Astrocyte (in vitro differentiated cells and primary cell): ENCODE data around the gene NBDY. TPM values are rescaled to one million over a fixed set of nuclear protein-coding genes. Genes with fewer than 3 reads are reported as not detected.

Experiments used
- DNase-seq: peaks from one replicate; pipeline ENCODE4 v3.0.0-alpha.2; 2010; ENCODE audit warnings: low read depth
- FAIRE-seq: peaks from 2 replicates; lab custom pipeline; 2011; peaks lifted over from hg19 to GRCh38; lab: Jason Lieb, UNC
- H2AFZ ChIP-seq: 2 replicates; pipeline ENCODE4 v1.6.0; 2012; ENCODE audit warnings: low read depth, low read length, inconsistent platforms
- H3K27ac ChIP-seq: 2 replicates; pipeline ENCODE4 v1.5.1; 2011; ENCODE audit warnings: low read depth, low read length, inconsistent platforms
- H3K27me3 ChIP-seq: 2 replicates; pipeline ENCODE4 v1.6.0; 2011; ENCODE audit warnings: low read length, inconsistent platforms; ENCODE audit not compliant: insufficient read depth
- H3K36me3 ChIP-seq: 2 replicates; pipeline ENCODE4 v1.5.1; 2011; ENCODE audit warnings: low read length, inconsistent platforms; ENCODE audit not compliant: insufficient read depth
- H3K4me1 ChIP-seq: 2 replicates; pipeline ENCODE4 v1.5.1; 2011; ENCODE audit warnings: low read length, inconsistent platforms; ENCODE audit not compliant: insufficient read depth
- H3K4me2 ChIP-seq: 2 replicates; pipeline ENCODE4 v1.6.0; 2012; ENCODE audit warnings: low read length, inconsistent platforms
- H3K4me3 ChIP-seq: 2 replicates; pipeline ENCODE4 v1.5.1; 2011; ENCODE audit warnings: low read depth, mild to moderate bottlenecking, low read length, inconsistent platforms; ENCODE audit not compliant: insufficient read depth
- H3K79me2 ChIP-seq: 2 replicates; pipeline ENCODE4 v1.6.0; 2012; ENCODE audit warnings: mild to moderate bottlenecking, low read length, inconsistent platforms; ENCODE audit not compliant: insufficient read depth
- H3K9ac ChIP-seq: 2 replicates; pipeline ENCODE4 v1.6.0; 2012; ENCODE audit warnings: mild to moderate bottlenecking, low read length, inconsistent platforms
- H3K9me3 ChIP-seq: 2 replicates; pipeline ENCODE4 v1.5.1; 2012; ENCODE audit warnings: low read depth, mild to moderate bottlenecking, low read length, inconsistent platforms; ENCODE audit not compliant: insufficient read depth
- H4K20me1 ChIP-seq: 2 replicates; pipeline ENCODE4 v1.6.0; 2012; ENCODE audit warnings: low read length, inconsistent platforms; ENCODE audit not compliant: insufficient read depth
- H3K27ac Mint-ChIP-seq: one replicate; pipeline ENCODE4 v1.8.0; 2021; ENCODE audit warnings: mild to moderate bottlenecking, mixed read lengths; ENCODE audit not compliant: unreplicated experiment
- H3K27me3 Mint-ChIP-seq: one replicate; pipeline ENCODE4 v1.8.0; 2021; ENCODE audit warnings: low read depth, mixed read lengths; ENCODE audit not compliant: unreplicated experiment
- H3K36me3 Mint-ChIP-seq: one replicate; pipeline ENCODE4 v1.8.0; 2021; ENCODE audit warnings: low read depth, mixed read lengths; ENCODE audit not compliant: unreplicated experiment
- H3K4me1 Mint-ChIP-seq: one replicate; pipeline ENCODE4 v1.8.0; 2021; ENCODE audit warnings: low read depth, mixed read lengths; ENCODE audit not compliant: unreplicated experiment
- H3K4me3 Mint-ChIP-seq: one replicate; pipeline ENCODE4 v1.8.0; 2021; ENCODE audit warnings: mild to moderate bottlenecking, moderate library complexity, mixed read lengths; ENCODE audit not compliant: unreplicated experiment
- H3K9me3 Mint-ChIP-seq: one replicate; pipeline ENCODE4 v1.8.0; 2021; ENCODE audit warnings: mild to moderate bottlenecking, mixed read lengths; ENCODE audit not compliant: unreplicated experiment
- EZH2 ChIP-seq: IDR thresholded peaks from 2 replicates; pipeline ENCODE4 v1.6.1; 2012; ENCODE audit warnings: mild to moderate bottlenecking, low read length, inconsistent platforms; ENCODE audit not compliant: insufficient read depth
- total RNA-seq: library from RNA; stranded (reverse); gene quantifications from 2 replicates; pipeline ENCODE4 v1.2.1, GENCODE V29; 2021
- TF ChIP-seq, protein P1 (sequence below): IDR thresholded peaks from 2 replicates; pipeline ENCODE4 v1.5.1; 2011; ENCODE audit warnings: low read depth, mild to moderate bottlenecking, inconsistent platforms, low read length, moderate library complexity; ENCODE audit not compliant: insufficient read depth

The NBDY gene
- total RNA-seq, 1 donor from 2014 or later: 86.9 TPM

DNA sequence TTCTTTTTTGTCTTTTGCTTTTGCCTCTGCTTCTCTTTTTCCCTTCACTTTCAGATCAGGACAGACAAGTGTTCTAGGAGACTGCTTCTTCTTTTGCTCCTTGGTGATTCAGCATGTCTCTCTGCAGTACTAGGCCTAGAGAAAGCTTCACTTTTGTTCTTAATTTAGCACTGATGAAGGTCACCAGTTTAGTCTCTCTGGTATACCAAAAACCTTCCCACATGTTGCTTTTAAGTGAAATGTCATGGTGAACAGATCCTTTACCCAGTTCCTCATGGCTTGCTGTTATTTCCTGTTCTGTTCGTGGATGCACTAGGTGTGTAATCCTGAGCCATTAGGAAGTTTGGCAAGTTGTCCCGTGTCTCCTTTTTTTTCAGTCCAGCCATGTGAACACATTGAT is 53.3 kb downstream of the NBDY start:
- DNase-seq (no peak), FAIRE-seq (no peak)
- no peaks in the 10 kb centered on the region for H3K27me3 ChIP-seq
- H3K9me3 ChIP-seq: no peaks in the 10 kb centered on the region
- no peaks in the 10 kb centered on the region for H3K4me1 ChIP-seq
- H3K79me2 ChIP-seq: no peaks in the 10 kb centered on the region
- H3K27ac Mint-ChIP-seq: peak overlapping the region; percentile 86
- no peak overlapping the region for H3K9ac ChIP-seq
- peaks cover 7% of the 10 kb centered on the region for H4K20me1 ChIP-seq
- H3K4me3 Mint-ChIP-seq: no peak overlapping the region
- H3K4me3 ChIP-seq: no peak overlapping the region
- no peaks in the 10 kb centered on the region for H3K9me3 Mint-ChIP-seq
- TF ChIP-seq EZH2: no peak
- TF ChIP-seq, protein P1, sequence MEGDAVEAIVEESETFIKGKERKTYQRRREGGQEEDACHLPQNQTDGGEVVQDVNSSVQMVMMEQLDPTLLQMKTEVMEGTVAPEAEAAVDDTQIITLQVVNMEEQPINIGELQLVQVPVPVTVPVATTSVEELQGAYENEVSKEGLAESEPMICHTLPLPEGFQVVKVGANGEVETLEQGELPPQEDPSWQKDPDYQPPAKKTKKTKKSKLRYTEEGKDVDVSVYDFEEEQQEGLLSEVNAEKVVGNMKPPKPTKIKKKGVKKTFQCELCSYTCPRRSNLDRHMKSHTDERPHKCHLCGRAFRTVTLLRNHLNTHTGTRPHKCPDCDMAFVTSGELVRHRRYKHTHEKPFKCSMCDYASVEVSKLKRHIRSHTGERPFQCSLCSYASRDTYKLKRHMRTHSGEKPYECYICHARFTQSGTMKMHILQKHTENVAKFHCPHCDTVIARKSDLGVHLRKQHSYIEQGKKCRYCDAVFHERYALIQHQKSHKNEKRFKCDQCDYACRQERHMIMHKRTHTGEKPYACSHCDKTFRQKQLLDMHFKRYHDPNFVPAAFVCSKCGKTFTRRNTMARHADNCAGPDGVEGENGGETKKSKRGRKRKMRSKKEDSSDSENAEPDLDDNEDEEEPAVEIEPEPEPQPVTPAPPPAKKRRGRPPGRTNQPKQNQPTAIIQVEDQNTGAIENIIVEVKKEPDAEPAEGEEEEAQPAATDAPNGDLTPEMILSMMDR: no peak
- H3K27ac ChIP-seq: no peak overlapping the region
- H3K4me2 ChIP-seq: no peak overlapping the region
- H2AFZ ChIP-seq: no peak overlapping the region
- peaks cover 4% of the 10 kb centered on the region for H3K36me3 Mint-ChIP-seq
- peaks cover 8% of the 10 kb centered on the region for H3K4me1 Mint-ChIP-seq
- no peaks in the 10 kb centered on the region for H3K27me3 Mint-ChIP-seq
- no peaks in the 10 kb centered on the region for H3K36me3 ChIP-seq

DNA sequence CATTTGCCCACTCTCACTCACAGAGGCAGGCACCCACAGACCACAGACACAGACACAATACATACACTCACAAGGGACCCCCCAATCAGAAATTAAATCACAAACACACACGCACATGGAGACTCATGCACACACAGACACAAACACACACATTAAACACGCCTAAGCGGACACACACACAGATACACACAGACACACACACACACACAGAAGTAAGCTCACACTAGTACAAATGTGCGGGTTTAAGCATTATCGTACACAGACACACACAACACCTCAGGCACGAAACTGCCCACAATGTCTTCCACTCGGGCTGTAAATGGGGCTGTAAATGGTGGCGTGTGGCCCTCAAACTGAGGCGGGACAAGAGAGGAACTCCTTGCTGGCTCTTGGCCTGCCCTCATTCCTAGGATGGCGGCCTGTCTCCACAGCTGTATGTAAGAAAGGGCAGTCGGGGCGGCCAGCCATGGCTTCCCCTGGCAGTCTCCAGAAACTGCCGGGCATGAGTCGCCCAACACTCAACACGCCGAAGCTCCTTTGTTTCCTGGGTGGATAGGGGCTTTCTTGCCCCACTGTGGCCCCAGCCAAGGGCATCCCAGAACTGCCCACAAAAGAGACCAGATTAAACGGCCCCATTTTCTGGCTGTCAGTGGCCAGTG is 53.9 kb downstream of the NBDY start:
- DNase-seq (no peak), FAIRE-seq (peak; percentile 60)
- Histone ChIP-seq H3K27ac (no peak overlapping the region), H3K27me3 (no peaks in the 10 kb centered on the region), H4K20me1 (peaks cover 7% of the 10 kb centered on the region), H3K4me2 (no peak overlapping the region), H3K36me3 (no peaks in the 10 kb centered on the region), H3K79me2 (no peaks in the 10 kb centered on the region), H3K9ac (no peak overlapping the region), H3K4me1 (no peaks in the 10 kb centered on the region), H3K4me3 (no peak overlapping the region), H2AFZ (no peak overlapping the region), H3K9me3 (no peaks in the 10 kb centered on the region)
- Mint-ChIP-seq H3K27me3 (no peaks in the 10 kb centered on the region), H3K27ac (no peak overlapping the region), H3K9me3 (no peaks in the 10 kb centered on the region), H3K4me1 (peaks cover 8% of the 10 kb centered on the region), H3K36me3 (peaks cover 4% of the 10 kb centered on the region), H3K4me3 (no peak overlapping the region)
- TF ChIP-seq, protein P1: no peak
- TF ChIP-seq EZH2: no peak

DNA sequence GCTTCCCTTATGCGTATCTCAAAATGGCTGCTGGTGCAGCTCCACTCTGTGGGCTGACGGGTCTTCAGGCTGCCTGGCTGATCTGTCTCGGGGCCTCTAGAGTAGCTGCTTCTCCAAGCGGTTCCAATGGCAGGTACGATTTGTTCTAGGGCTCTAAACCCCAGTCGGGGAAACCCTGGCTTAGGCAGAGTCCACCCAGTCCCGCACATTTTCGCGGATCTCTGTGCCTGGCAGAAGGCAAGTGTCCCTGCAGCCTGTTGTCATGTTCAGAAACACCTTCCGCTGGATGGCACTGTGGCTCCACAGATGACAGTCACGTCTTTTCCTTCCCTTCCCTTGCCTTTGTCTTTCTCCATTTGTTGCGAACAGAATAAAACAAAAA is 54.4 kb downstream of the NBDY start:
- Histone ChIP-seq H3K9me3 (no peaks in the 10 kb centered on the region), H3K36me3 (no peaks in the 10 kb centered on the region), H4K20me1 (peaks cover 7% of the 10 kb centered on the region), H3K4me3 (no peak overlapping the region), H3K27ac (no peak overlapping the region), H3K9ac (no peak overlapping the region), H3K79me2 (no peaks in the 10 kb centered on the region), H3K4me2 (no peak overlapping the region), H3K27me3 (no peaks in the 10 kb centered on the region), H3K4me1 (no peaks in the 10 kb centered on the region), H2AFZ (no peak overlapping the region)
- Mint-ChIP-seq H3K27me3 (no peaks in the 10 kb centered on the region), H3K36me3 (peaks cover 4% of the 10 kb centered on the region), H3K27ac (no peak overlapping the region), H3K9me3 (no peaks in the 10 kb centered on the region), H3K4me3 (no peak overlapping the region), H3K4me1 (peaks cover 8% of the 10 kb centered on the region)
- TF ChIP-seq, protein P1: no peak
- no peak for TF ChIP-seq EZH2
- FAIRE-seq (no peak), DNase-seq (no peak)
